IMR-90 (cell line): ENCODE data around the gene HACD4.

Experiments used
- CTCF ChIP-seq: conservative IDR thresholded peaks from 2 replicates; pipeline ENCODE4 v1.5.1; 2012; ENCODE audit warnings: mild to moderate bottlenecking, low read depth, low read length, improper control_type of control experiment
- FOS ChIP-seq: fragments of 150-350 bp; IDR thresholded peaks from 2 replicates; pipeline ENCODE4 v1.6.1; 2016; ENCODE audit warnings: low read depth, low read length
- POLR2A ChIP-seq: IDR thresholded peaks from 2 replicates; pipeline ENCODE4 v1.6.1; 2012; ENCODE audit warnings: mild to moderate bottlenecking, low read depth, low read length

GRCh38 chr9:21001581-21001980 is 29.9 kb downstream of the HACD4 start:
- TF ChIP-seq CTCF: no peak
- TF ChIP-seq POLR2A: no peak
- TF ChIP-seq FOS: no peak
